SK-N-SH (cell line): ENCODE results near the gene SLC39A13. TPM values are rescaled to one million over a fixed set of nuclear protein-coding genes. Genes with fewer than 3 reads are reported as not detected.

Experiments used
- CTCF ChIA-PET: fragments of 300-600, 350-600 bp; formaldehyde crosslinking; extraction: SDS; loops from one replicate; lab custom pipeline; 2021; lab: Yijun Ruan, JAX
- POLR2A ChIA-PET: fragments of 350-600 bp; sonication (Branson Sonifier 250); formaldehyde crosslinking; extraction: SDS; loops from one replicate; lab custom pipeline; 2020; ENCODE audit warnings: antibody characterized with exemption, inconsistent platforms; lab: Yijun Ruan, JAX
- DNase-seq: peaks from one replicate; pipeline ENCODE4 v3.0.0; 2012
- H2AFZ ChIP-seq: fragments of 200-600 bp; sonication (generic); 2 replicates; pipeline ENCODE4 v1.8.1; 2016; ENCODE audit warnings: antibody characterized with exemption, mild to moderate bottlenecking, low read depth
- H3F3A ChIP-seq: fragments of 200-600 bp; sonication (generic); replicated peaks from 2 replicates; pipeline ENCODE3; 2016; ENCODE audit warnings: antibody characterized with exemption, mild to moderate bottlenecking; ENCODE audit not compliant: insufficient read depth
- H3K27ac ChIP-seq, 2 experiments: fragments of 200-500 bp in 1 of 2; fragments of 200-600 bp in 1 of 2; sonication (Bioruptor generic) in 1 of 2; sonication (generic), shearing (Covaris generic) in 1 of 2; 2 replicates each; pipeline versions ENCODE4 v1.5.1 to v1.6.1; 2014 to 2016; ENCODE audit warnings: low read depth in 2 of 2, inconsistent platforms in 1 of 2, low read length in 1 of 2, mild to moderate bottlenecking in 1 of 2, mixed read lengths in 1 of 2
- H3K27me3 ChIP-seq: fragments of 200-600 bp; sonication (generic), shearing (Covaris generic); 2 replicates; pipeline ENCODE4 v1.6.1; 2016; ENCODE audit warnings: mixed run types; ENCODE audit not compliant: insufficient read depth
- H3K36me3 ChIP-seq, 2 experiments: fragments of 200-500 bp in 1 of 2; fragments of 200-600 bp in 1 of 2; sonication (Bioruptor generic) in 1 of 2; sonication (generic) in 1 of 2; replicated peaks in 1 of 2; 2 replicates each; pipeline versions ENCODE3 to v1.5.1; 2014 to 2016; ENCODE audit warnings: low read length in 1 of 2, mild to moderate bottlenecking in 1 of 2; ENCODE audit not compliant: insufficient read depth in 2 of 2, control insufficient read depth in 1 of 2
- H3K4me1 ChIP-seq, 2 experiments: fragments of 200-500 bp in 1 of 2; fragments of 200-600 bp in 1 of 2; sonication (Bioruptor generic) in 1 of 2; sonication (generic), shearing (Covaris generic) in 1 of 2; 2 replicates each; pipeline versions ENCODE4 v1.5.1 to v1.6.1; 2014 to 2016; ENCODE audit warnings: low read depth in 1 of 2, low read length in 1 of 2, mixed run types in 1 of 2; ENCODE audit not compliant: insufficient read depth in 2 of 2, control insufficient read depth in 1 of 2
- H3K4me2 ChIP-seq: fragments of 200-600 bp; sonication (generic), shearing (Covaris generic); 2 replicates; pipeline ENCODE4 v1.6.1; 2017; ENCODE audit warnings: mixed run types
- H3K4me3 ChIP-seq, 2 experiments: fragments of 200-500 bp in 1 of 2; fragments of 200-600 bp in 1 of 2; sonication (Bioruptor generic) in 1 of 2; sonication (generic), shearing (Covaris generic) in 1 of 2; 2 replicates each; pipeline versions ENCODE4 v1.5.1 to v1.8.1; 2014 to 2016; ENCODE audit warnings: low read depth in 2 of 2, inconsistent platforms in 1 of 2, low read length in 1 of 2, mild to moderate bottlenecking in 1 of 2, mixed read lengths in 1 of 2, moderate library complexity in 1 of 2
- H3K79me2 ChIP-seq: fragments of 200-600 bp; sonication (generic); 2 replicates; pipeline ENCODE4 v1.8.1; 2017; ENCODE audit warnings: mild to moderate bottlenecking; ENCODE audit not compliant: insufficient read depth
- H3K9ac ChIP-seq: fragments of 200-600 bp; sonication (generic); 2 replicates; pipeline ENCODE4 v1.6.1; 2017; ENCODE audit warnings: mixed run types
- H3K9me2 ChIP-seq: fragments of 200-600 bp; sonication (generic); 2 replicates; pipeline ENCODE4 v1.6.1; 2017; ENCODE audit warnings: mixed run types
- H3K9me3 ChIP-seq: fragments of 200-600 bp; sonication (generic); 2 replicates; pipeline ENCODE4 v1.6.1; 2017; ENCODE audit warnings: mixed run types, mild to moderate bottlenecking, moderate library complexity
- H4K20me1 ChIP-seq: fragments of 200-600 bp; sonication (generic); 2 replicates; pipeline ENCODE4 v1.6.1; 2017; ENCODE audit warnings: mild to moderate bottlenecking, mixed run types; ENCODE audit not compliant: insufficient read depth
- CTCF ChIP-seq: fragments of 200-600 bp; sonication (generic); IDR thresholded peaks from 2 replicates; pipeline ENCODE4 v1.6.1; 2017; ENCODE audit warnings: antibody characterized with exemption, mild to moderate bottlenecking, moderate library complexity
- EZH2phosphoT487 ChIP-seq: fragments of 200-600 bp; sonication (generic); IDR thresholded peaks from 2 replicates; pipeline ENCODE4 v1.6.1; 2017; ENCODE audit warnings: low read depth, mixed run types, mild to moderate bottlenecking, antibody characterized with exemption, moderate library complexity, borderline replicate concordance
- FOXM1 ChIP-seq: IDR thresholded peaks from 2 replicates; pipeline ENCODE4 v1.4.0; 2012; ENCODE audit warnings: low read depth, mild to moderate bottlenecking
- GABPA ChIP-seq: IDR thresholded peaks from 2 replicates; pipeline ENCODE4 v1.4.0; 2012; ENCODE audit warnings: low read depth, mild to moderate bottlenecking
- IRF3 ChIP-seq: fragments of 150-350 bp; IDR thresholded peaks from 2 replicates; pipeline ENCODE4 v1.6.1; 2016; ENCODE audit warnings: mild to moderate bottlenecking, low read depth, low read length
- MAX ChIP-seq: IDR thresholded peaks from 2 replicates; pipeline ENCODE4 v1.4.0; 2012; ENCODE audit warnings: low read depth
- RAD21 ChIP-seq: IDR thresholded peaks from 2 replicates; pipeline ENCODE4 v1.6.1; 2012; ENCODE audit warnings: mild to moderate bottlenecking, low read length
- RCOR1 ChIP-seq: fragments of 150-350 bp; IDR thresholded peaks from 2 replicates; pipeline ENCODE4 v1.6.1; 2017; ENCODE audit warnings: antibody characterized with exemption, low read length
- TAF1 ChIP-seq: IDR thresholded peaks from 2 replicates; pipeline ENCODE4 v1.6.1; 2012; ENCODE audit warnings: low read depth, mild to moderate bottlenecking, low read length, moderate library complexity, borderline replicate concordance
- TCF12 ChIP-seq: IDR thresholded peaks from 2 replicates; pipeline ENCODE4 v1.4.0; 2012
- ZBTB33 ChIP-seq: IDR thresholded peaks from 2 replicates; pipeline ENCODE4 v1.4.0; 2012; ENCODE audit warnings: low read depth, borderline replicate concordance
- WGBS: methylation state at CpG from one replicate; pipeline ENCODE4 v1.1.6; 2017; ENCODE audit warnings: low lambda C conversion rate; 5-methylcytosine and 5-hydroxymethylcytosine counted together
- polyA plus RNA-seq, 3 experiments: library from polyadenylated mRNA; depleted of rRNA; stranded (reverse); fragments of >200 nt; gene quantifications; 2 replicates each; pipeline ENCODE4 v1.2.3, GENCODE V29; 2012

The SLC39A13 gene
- polyA plus RNA-seq, 1 of the 3 experiments (the other 2 are of a cell fraction) = 65.5 TPM

GRCh38 chr11:47434011-47434786 is 25.8 kb downstream of the SLC39A13 start (continued):
- TF ChIP-seq CTCF (no peak), TAF1 (no peak), RAD21 (no peak)

- POLR2A ChIA-PET = no interaction called here
- Histone ChIP-seq H3K4me3 (no peak overlapping the region), H3K9ac (no peak overlapping the region), H3K4me2 (no peak overlapping the region), H3F3A (peaks cover 8% of the 10 kb centered on the region), H3K4me1 (no peaks in the 10 kb centered on the region), H4K20me1 (no peaks in the 10 kb centered on the region), H3K27me3 (no peaks in the 10 kb centered on the region), H3K27ac (no peak overlapping the region), H3K9me2 (no peaks in the 10 kb centered on the region), H3K36me3 (no peaks in the 10 kb centered on the region), H3K79me2 (no peaks in the 10 kb centered on the region), H3K9me3 (no peaks in the 10 kb centered on the region), H2AFZ (no peak overlapping the region)
- DNase-seq = no peak
- no peak for TF ChIP-seq IRF3
- no peak for TF ChIP-seq EZH2phosphoT487
- no peak for TF ChIP-seq GABPA
- no peak for TF ChIP-seq CTCF
- no peak for TF ChIP-seq TCF12
- TF ChIP-seq RCOR1 = no peak
- TF ChIP-seq FOXM1 = no peak
- no peak for TF ChIP-seq ZBTB33
- no peak for TF ChIP-seq MAX
- CTCF ChIA-PET = no interaction called here
- WGBS = 86% methylated on average over 3 of the region's 3 CpGs
These were observed 27.3 kb downstream of the SLC39A13 start for GRCh38 chr11:47435687-47436086.
